GF-D8 (cell line): ENCODE results near the gene LDLRAD4.

Experiments
- DNase-seq: peaks from one replicate; lab custom pipeline; 2025; lab: John Stamatoyannopoulos, UW

LDLRAD4 gene

GRCh38 chr18:13286456-13287125, 68.0 kb downstream of the LDLRAD4 start:
- DNase-seq = no peak

GRCh38 chr18:13287372-13287771, 68.8 kb downstream of the LDLRAD4 start:
- DNase-seq = no peak

- no peak for DNase-seq
Measured at GRCh38 chr18:13288509-13289133, 70.1 kb downstream of the LDLRAD4 start.

GRCh38 chr18:13289481-13290205, 71.1 kb downstream of the LDLRAD4 start:
- DNase-seq = no peak

- no peak for DNase-seq
Measured at GRCh38 chr18:13290856-13291271, 72.3 kb downstream of the LDLRAD4 start.

- no peak for DNase-seq
Measured at GRCh38 chr18:13291299-13291698, 72.7 kb downstream of the LDLRAD4 start.

- DNase-seq = no peak
Measured at GRCh38 chr18:13291745-13292447, 73.3 kb downstream of the LDLRAD4 start.

- no peak for DNase-seq
Measured at GRCh38 chr18:13292736-13293135, 74.2 kb downstream of the LDLRAD4 start.

- DNase-seq = no peak
Measured at GRCh38 chr18:13294309-13294708, 75.7 kb downstream of the LDLRAD4 start.

GRCh38 chr18:13295894-13296293, 77.3 kb downstream of the LDLRAD4 start:
- no peak for DNase-seq

- DNase-seq = no peak
Measured at GRCh38 chr18:13296867-13297574, 78.5 kb downstream of the LDLRAD4 start.

GRCh38 chr18:13298262-13298661, 79.7 kb downstream of the LDLRAD4 start:
- DNase-seq = no peak

- DNase-seq = no peak
Measured at GRCh38 chr18:13300029-13300428, 81.5 kb downstream of the LDLRAD4 start.

- no peak for DNase-seq
Measured at GRCh38 chr18:13300796-13301195, 82.2 kb downstream of the LDLRAD4 start.

- DNase-seq = no peak
Measured at GRCh38 chr18:13302040-13302439, 83.5 kb downstream of the LDLRAD4 start.

GRCh38 chr18:13302457-13303225, 84.1 kb downstream of the LDLRAD4 start:
- no peak for DNase-seq

- DNase-seq = no peak
Measured at GRCh38 chr18:13303756-13304364, 85.3 kb downstream of the LDLRAD4 start.

GRCh38 chr18:13305301-13305700, 86.7 kb downstream of the LDLRAD4 start:
- no peak for DNase-seq

- DNase-seq = no peak
Measured at GRCh38 chr18:13306583-13306982, 88.0 kb downstream of the LDLRAD4 start.

GRCh38 chr18:13308369-13308768, 89.8 kb downstream of the LDLRAD4 start:
- DNase-seq = no peak
